ENCODE measurements around the gene AFF1.
"Not testable (repeated sequence)": the region's sequence is repeated elsewhere in the genome, so short reads cannot be mapped to it uniquely, and the experiment has no call there.

Gene AFF1

GRCh38 chr4:87012954-87013308 is 78.1 kb downstream of the AFF1 start:
- no CpG with 5 or more reads among the region's 9 CpGs for WGBS (ENCODE audit: insufficient coverage, insufficient read length)
- H3K4me3 ChIP-seq (ENCODE audit: low read length): not testable (repeated sequence)

GRCh38 chr4:87014284-87014782 is 79.5 kb downstream of the AFF1 start:
- no CpG with 5 or more reads among the region's 2 CpGs for WGBS (ENCODE audit: insufficient coverage, insufficient read length)
- no peak for DNase-seq (ENCODE audit: low read depth, low spot score)

More at GRCh38 chr4:87012954-87013308, 78.1 kb downstream of the AFF1 start:
- H3K9me3 ChIP-seq (ENCODE audit: control insufficient read depth, insufficient read depth, low read length); H3K27ac ChIP-seq (ENCODE audit: low read length); H3K4me1 ChIP-seq (ENCODE audit: control insufficient read depth, insufficient read depth, low read length); DNase-seq (ENCODE audit: low read depth, low spot score); H3K36me3 ChIP-seq (ENCODE audit: control insufficient read depth, insufficient read depth, low read length); H3K27me3 ChIP-seq (ENCODE audit: control insufficient read depth, insufficient read depth, low read length): not testable (repeated sequence)

GRCh38 chr4:87015416-87015815 is 80.6 kb downstream of the AFF1 start:
- no peak for DNase-seq (ENCODE audit: low read depth, low spot score)
- Histone ChIP-seq H3K27me3 (ENCODE audit: control insufficient read depth, insufficient read depth, low read length) (no peaks in the 10 kb centered on the region), H3K27ac (ENCODE audit: low read length) (no peak overlapping the region), H3K9me3 (ENCODE audit: control insufficient read depth, insufficient read depth, low read length) (no peaks in the 10 kb centered on the region), H3K4me1 (ENCODE audit: control insufficient read depth, insufficient read depth, low read length) (peaks cover 4% of the 10 kb centered on the region), H3K36me3 (ENCODE audit: control insufficient read depth, insufficient read depth, low read length) (no peaks in the 10 kb centered on the region), H3K4me3 (ENCODE audit: low read length) (no peak overlapping the region)
- WGBS (ENCODE audit: insufficient coverage, insufficient read length): no CpG with 5 or more reads among the region's 1 CpG

More at GRCh38 chr4:87014284-87014782, 79.5 kb downstream of the AFF1 start:
- H3K36me3 ChIP-seq (ENCODE audit: control insufficient read depth, insufficient read depth, low read length): no peaks in the 10 kb centered on the region
- H3K4me3 ChIP-seq (ENCODE audit: low read length): no peak overlapping the region
- peaks cover 2% of the 10 kb centered on the region for H3K4me1 ChIP-seq (ENCODE audit: control insufficient read depth, insufficient read depth, low read length)
- H3K27ac ChIP-seq (ENCODE audit: low read length): no peak overlapping the region
- H3K27me3 ChIP-seq (ENCODE audit: control insufficient read depth, insufficient read depth, low read length): no peaks in the 10 kb centered on the region
- H3K9me3 ChIP-seq (ENCODE audit: control insufficient read depth, insufficient read depth, low read length): no peaks in the 10 kb centered on the region

GRCh38 chr4:87017580-87018342 is 83.0 kb downstream of the AFF1 start:
- WGBS (ENCODE audit: insufficient coverage, insufficient read length): no CpG with 5 or more reads among the region's 10 CpGs
- no peak overlapping the region for H3K27ac ChIP-seq (ENCODE audit: low read length)
- no peak for DNase-seq (ENCODE audit: low read depth, low spot score)

GRCh38 chr4:87018753-87019152 is 83.9 kb downstream of the AFF1 start:
- Histone ChIP-seq H3K9me3 (ENCODE audit: control insufficient read depth, insufficient read depth, low read length) (no peaks in the 10 kb centered on the region), H3K4me1 (ENCODE audit: control insufficient read depth, insufficient read depth, low read length) (peaks cover 3% of the 10 kb centered on the region), H3K27ac (ENCODE audit: low read length) (no peak overlapping the region), H3K36me3 (ENCODE audit: control insufficient read depth, insufficient read depth, low read length) (no peaks in the 10 kb centered on the region), H3K4me3 (ENCODE audit: low read length) (no peak overlapping the region), H3K27me3 (ENCODE audit: control insufficient read depth, insufficient read depth, low read length) (no peaks in the 10 kb centered on the region)
- no CpG with 5 or more reads among the region's 1 CpG for WGBS (ENCODE audit: insufficient coverage, insufficient read length)
- DNase-seq (ENCODE audit: low read depth, low spot score): no peak

More at GRCh38 chr4:87017580-87018342, 83.0 kb downstream of the AFF1 start:
- Histone ChIP-seq H3K36me3 (ENCODE audit: control insufficient read depth, insufficient read depth, low read length) (no peaks in the 10 kb centered on the region), H3K9me3 (ENCODE audit: control insufficient read depth, insufficient read depth, low read length) (no peaks in the 10 kb centered on the region), H3K4me3 (ENCODE audit: low read length) (no peak overlapping the region), H3K27me3 (ENCODE audit: control insufficient read depth, insufficient read depth, low read length) (no peaks in the 10 kb centered on the region), H3K4me1 (ENCODE audit: control insufficient read depth, insufficient read depth, low read length) (peaks cover 3% of the 10 kb centered on the region)

- Histone ChIP-seq H3K27ac (ENCODE audit: low read length) (no peak overlapping the region), H3K4me3 (ENCODE audit: low read length) (no peak overlapping the region), H3K36me3 (ENCODE audit: control insufficient read depth, insufficient read depth, low read length) (no peaks in the 10 kb centered on the region), H3K27me3 (ENCODE audit: control insufficient read depth, insufficient read depth, low read length) (no peaks in the 10 kb centered on the region), H3K4me1 (ENCODE audit: control insufficient read depth, insufficient read depth, low read length) (peaks cover 3% of the 10 kb centered on the region), H3K9me3 (ENCODE audit: control insufficient read depth, insufficient read depth, low read length) (no peaks in the 10 kb centered on the region)
- no peak for DNase-seq (ENCODE audit: low read depth, low spot score)
- WGBS (ENCODE audit: insufficient coverage, insufficient read length): no CpG with 5 or more reads among the region's 4 CpGs
Measured at GRCh38 chr4:87019246-87019791, 84.5 kb downstream of the AFF1 start.

GRCh38 chr4:87019898-87020297 is 85.1 kb downstream of the AFF1 start:
- peaks cover 3% of the 10 kb centered on the region for H3K4me1 ChIP-seq (ENCODE audit: control insufficient read depth, insufficient read depth, low read length)
- WGBS (ENCODE audit: insufficient coverage, insufficient read length): no CpG with 5 or more reads among the region's 2 CpGs
- no peaks in the 10 kb centered on the region for H3K36me3 ChIP-seq (ENCODE audit: control insufficient read depth, insufficient read depth, low read length)
- no peak for DNase-seq (ENCODE audit: low read depth, low spot score)
- no peak overlapping the region for H3K4me3 ChIP-seq (ENCODE audit: low read length)
- H3K27ac ChIP-seq (ENCODE audit: low read length): no peak overlapping the region
- no peaks in the 10 kb centered on the region for H3K27me3 ChIP-seq (ENCODE audit: control insufficient read depth, insufficient read depth, low read length)
- no peaks in the 10 kb centered on the region for H3K9me3 ChIP-seq (ENCODE audit: control insufficient read depth, insufficient read depth, low read length)

- Histone ChIP-seq H3K27me3 (ENCODE audit: control insufficient read depth, insufficient read depth, low read length) (no peaks in the 10 kb centered on the region), H3K36me3 (ENCODE audit: control insufficient read depth, insufficient read depth, low read length) (no peaks in the 10 kb centered on the region), H3K9me3 (ENCODE audit: control insufficient read depth, insufficient read depth, low read length) (no peaks in the 10 kb centered on the region), H3K27ac (ENCODE audit: low read length) (no peak overlapping the region), H3K4me1 (ENCODE audit: control insufficient read depth, insufficient read depth, low read length) (peaks cover 2% of the 10 kb centered on the region; the same call in 1 of the 2 replicates), H3K4me3 (ENCODE audit: low read length) (no peak overlapping the region)
- DNase-seq (ENCODE audit: low read depth, low spot score): no peak
- no CpG with 5 or more reads among the region's 1 CpG for WGBS (ENCODE audit: insufficient coverage, insufficient read length)
Measured at GRCh38 chr4:87024201-87024600, 89.4 kb downstream of the AFF1 start.

- no peaks in the 10 kb centered on the region for H3K36me3 ChIP-seq (ENCODE audit: control insufficient read depth, insufficient read depth, low read length)
- H3K27me3 ChIP-seq (ENCODE audit: control insufficient read depth, insufficient read depth, low read length): no peaks in the 10 kb centered on the region
- no peak overlapping the region for H3K27ac ChIP-seq (ENCODE audit: low read length)
- DNase-seq (ENCODE audit: low read depth, low spot score): no peak
- no peaks in the 10 kb centered on the region for H3K9me3 ChIP-seq (ENCODE audit: control insufficient read depth, insufficient read depth, low read length)
- WGBS (ENCODE audit: insufficient coverage, insufficient read length): no CpG with 5 or more reads among the region's 5 CpGs
- no peaks in the 10 kb centered on the region for H3K4me1 ChIP-seq (ENCODE audit: control insufficient read depth, insufficient read depth, low read length)
- H3K4me3 ChIP-seq (ENCODE audit: low read length): no peak overlapping the region
Measured at GRCh38 chr4:87025023-87025613, 90.3 kb downstream of the AFF1 start.

- no peaks in the 10 kb centered on the region for H3K36me3 ChIP-seq (ENCODE audit: control insufficient read depth, insufficient read depth, low read length)
- H3K9me3 ChIP-seq (ENCODE audit: control insufficient read depth, insufficient read depth, low read length): no peaks in the 10 kb centered on the region
- H3K4me1 ChIP-seq (ENCODE audit: control insufficient read depth, insufficient read depth, low read length): no peaks in the 10 kb centered on the region
- H3K4me3 ChIP-seq (ENCODE audit: low read length): no peak overlapping the region
- no peak for DNase-seq (ENCODE audit: low read depth, low spot score)
- no peaks in the 10 kb centered on the region for H3K27me3 ChIP-seq (ENCODE audit: control insufficient read depth, insufficient read depth, low read length)
- WGBS (ENCODE audit: insufficient coverage, insufficient read length): no CpG with 5 or more reads among the region's 6 CpGs
- no peak overlapping the region for H3K27ac ChIP-seq (ENCODE audit: low read length)
Measured at GRCh38 chr4:87025614-87026041, 90.8 kb downstream of the AFF1 start.
